ENCODE measurements around the gene POU6F2.

Gene POU6F2

DNA sequence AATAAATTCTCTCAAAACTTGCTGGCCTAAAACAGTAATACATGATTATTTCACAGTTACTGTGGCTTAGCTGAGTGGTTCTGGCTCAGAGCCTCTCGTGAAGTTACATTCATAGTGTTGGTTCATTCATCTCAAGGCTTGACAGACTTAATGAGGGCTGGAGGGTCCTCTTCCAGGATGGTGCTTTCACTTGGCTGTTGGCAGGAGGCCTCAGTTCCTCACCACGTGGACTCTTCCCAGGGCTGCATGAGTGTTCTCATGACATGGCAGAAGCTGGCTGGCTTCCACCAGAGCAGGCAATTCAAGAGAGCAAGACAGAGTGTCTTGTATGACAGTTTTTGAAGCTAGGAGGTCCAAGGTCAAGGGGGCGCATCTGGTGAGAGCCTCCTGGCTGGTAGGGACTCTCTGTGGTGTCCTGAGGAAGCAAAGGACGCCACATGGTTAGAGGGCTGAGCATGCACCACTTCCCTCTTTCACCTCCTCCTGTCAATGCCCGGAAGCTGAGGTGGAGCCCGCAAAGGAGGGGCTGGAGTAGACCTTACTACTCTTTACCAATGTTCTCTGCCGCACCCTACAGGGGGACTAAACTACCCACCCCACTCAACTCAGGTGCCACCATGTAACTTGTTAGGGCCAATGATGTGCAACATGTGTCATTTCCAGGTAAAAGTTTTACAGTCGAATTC is 530.3 kb downstream of the POU6F2 start:
- no peak overlapping the region for H3K4me3 ChIP-seq (ENCODE audit: low read depth, low read length)
- TF ChIP-seq CTCF (IDR thresholded peaks at IDR 0.05; ENCODE audit: low read depth, low read length) = no peak

GRCh38 chr7:39509436-39509835 is 531.7 kb downstream of the POU6F2 start:
- TF ChIP-seq CTCF (IDR thresholded peaks at IDR 0.05; ENCODE audit: low read depth, low read length) = no peak
- no peak overlapping the region for H3K4me3 ChIP-seq (ENCODE audit: low read depth, low read length)

DNA sequence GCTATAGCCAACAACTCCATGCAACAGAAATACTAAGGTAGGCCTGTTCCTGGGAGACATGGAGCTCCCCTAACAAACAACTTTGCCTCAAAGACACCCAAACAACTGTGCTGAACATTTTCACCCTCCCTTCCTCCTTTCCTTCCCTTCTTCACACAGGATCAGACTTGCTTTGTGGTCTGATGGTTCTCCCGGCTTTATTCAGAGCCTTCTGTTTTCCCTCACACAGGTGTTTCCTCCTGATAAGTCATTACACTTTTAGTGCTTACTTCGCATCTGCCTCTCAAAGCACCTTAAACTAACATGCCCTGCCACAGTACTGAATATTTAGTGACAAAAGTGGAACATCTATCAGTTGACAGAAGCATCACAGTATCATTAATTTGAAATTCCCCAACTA is 532.2 kb downstream of the POU6F2 start:
- TF ChIP-seq CTCF (IDR thresholded peaks at IDR 0.05; ENCODE audit: low read depth, low read length) = no peak
- no peak overlapping the region for H3K4me3 ChIP-seq (ENCODE audit: low read depth, low read length)

DNA sequence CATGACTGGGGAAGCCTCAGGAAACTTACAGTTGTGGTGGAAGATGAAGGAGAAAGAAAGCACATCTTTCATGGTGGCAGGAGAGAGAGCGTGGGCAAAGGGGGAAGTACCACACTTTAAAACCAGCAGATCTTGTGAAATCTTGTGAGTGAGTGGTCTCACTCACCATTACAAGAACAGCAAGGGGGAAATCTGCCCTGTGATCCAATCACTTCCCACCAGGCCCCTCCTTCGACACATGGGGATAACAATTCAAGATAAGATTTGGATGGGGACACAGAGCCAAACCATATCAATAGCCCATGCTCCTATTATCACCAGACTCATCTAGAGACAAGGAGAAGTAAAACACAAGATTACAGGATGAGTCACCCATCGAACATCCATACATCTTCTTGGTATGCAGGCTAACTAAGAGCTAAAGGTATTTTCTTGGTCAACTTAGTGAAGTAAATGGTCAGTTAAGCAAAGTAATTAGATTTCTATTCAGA is 533.2 kb downstream of the POU6F2 start:
- no peak for TF ChIP-seq CTCF (IDR thresholded peaks at IDR 0.05; ENCODE audit: low read depth, low read length)
- no peak overlapping the region for H3K4me3 ChIP-seq (ENCODE audit: low read depth, low read length)

DNA sequence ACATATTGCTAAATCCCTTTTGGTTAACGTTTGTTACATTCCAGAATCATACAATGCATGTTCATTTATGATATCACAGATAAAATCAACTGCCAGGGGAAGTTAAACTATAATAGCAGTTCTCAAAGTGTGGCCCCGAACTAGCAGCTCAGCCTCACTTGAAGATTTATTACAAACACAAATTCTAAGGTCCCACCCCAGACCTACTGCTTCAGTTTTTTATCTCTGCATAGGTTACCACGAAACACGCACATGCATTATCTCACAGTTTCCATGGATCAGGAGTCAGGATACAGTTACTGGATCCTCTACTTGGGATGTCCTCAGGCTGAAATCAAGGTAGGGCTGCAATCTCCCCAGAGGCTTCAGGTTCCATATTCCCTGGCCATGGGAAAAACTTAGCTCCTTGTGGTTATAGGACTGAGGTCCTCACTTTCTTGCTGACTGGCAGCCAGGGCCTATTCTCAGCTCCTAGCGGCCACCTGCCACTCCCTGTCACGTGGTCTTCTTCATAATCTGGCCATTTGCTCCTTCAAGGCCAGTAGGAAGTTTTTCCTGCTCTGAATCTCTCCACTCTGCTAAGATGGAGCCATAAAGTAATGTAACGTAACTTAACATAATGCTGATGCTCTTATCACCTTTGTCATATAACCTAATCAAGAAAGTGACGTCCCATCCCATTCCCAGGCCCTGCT is 538.0 kb downstream of the POU6F2 start:
- no peak overlapping the region for H3K4me3 ChIP-seq (ENCODE audit: low read depth, low read length)
- TF ChIP-seq CTCF (IDR thresholded peaks at IDR 0.05; ENCODE audit: low read depth, low read length) = no peak

DNA sequence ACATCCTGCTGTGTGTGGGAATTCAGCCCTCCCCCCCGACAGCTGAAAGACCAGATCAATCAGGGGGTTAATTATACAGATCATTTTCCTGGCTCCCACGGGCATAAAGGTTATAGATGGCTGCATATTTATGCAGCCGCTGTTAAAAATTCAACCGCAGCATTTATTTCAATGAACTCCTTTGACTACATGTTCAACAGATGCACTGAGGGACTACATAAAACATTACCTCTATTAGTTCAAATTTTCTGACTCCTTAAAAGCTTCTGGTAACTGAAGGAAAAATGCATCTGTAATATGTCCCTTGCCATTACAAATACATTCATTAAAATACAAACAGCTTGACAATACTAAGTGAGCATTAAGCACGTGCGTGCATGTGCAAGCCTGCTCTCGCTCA is 538.8 kb downstream of the POU6F2 start:
- no peak for TF ChIP-seq CTCF (IDR thresholded peaks at IDR 0.05; ENCODE audit: low read depth, low read length)
- H3K4me3 ChIP-seq (ENCODE audit: low read depth, low read length) = no peak overlapping the region

GRCh38 chr7:39517240-39517639 is 539.5 kb downstream of the POU6F2 start:
- H3K4me3 ChIP-seq (ENCODE audit: low read depth, low read length) = no peak overlapping the region
- TF ChIP-seq CTCF (IDR thresholded peaks at IDR 0.05; ENCODE audit: low read depth, low read length) = no peak

All from WI38 (cell line).